HG02885 (cell line): Measurements from ENCODE around the gene F11.
"Not testable (repeated sequence)": the region's sequence is repeated elsewhere in the genome, so short reads cannot be mapped to it uniquely, and the experiment has no call there.

Source experiments
- ATAC-seq: cut with Tn5 transposase; IDR thresholded peaks from one replicate; pipeline ENCODE4 v1.9.1; 2021; ENCODE audit warnings: mild to moderate bottlenecking; ENCODE audit not compliant: unreplicated experiment, poor library complexity

Gene F11

DNA sequence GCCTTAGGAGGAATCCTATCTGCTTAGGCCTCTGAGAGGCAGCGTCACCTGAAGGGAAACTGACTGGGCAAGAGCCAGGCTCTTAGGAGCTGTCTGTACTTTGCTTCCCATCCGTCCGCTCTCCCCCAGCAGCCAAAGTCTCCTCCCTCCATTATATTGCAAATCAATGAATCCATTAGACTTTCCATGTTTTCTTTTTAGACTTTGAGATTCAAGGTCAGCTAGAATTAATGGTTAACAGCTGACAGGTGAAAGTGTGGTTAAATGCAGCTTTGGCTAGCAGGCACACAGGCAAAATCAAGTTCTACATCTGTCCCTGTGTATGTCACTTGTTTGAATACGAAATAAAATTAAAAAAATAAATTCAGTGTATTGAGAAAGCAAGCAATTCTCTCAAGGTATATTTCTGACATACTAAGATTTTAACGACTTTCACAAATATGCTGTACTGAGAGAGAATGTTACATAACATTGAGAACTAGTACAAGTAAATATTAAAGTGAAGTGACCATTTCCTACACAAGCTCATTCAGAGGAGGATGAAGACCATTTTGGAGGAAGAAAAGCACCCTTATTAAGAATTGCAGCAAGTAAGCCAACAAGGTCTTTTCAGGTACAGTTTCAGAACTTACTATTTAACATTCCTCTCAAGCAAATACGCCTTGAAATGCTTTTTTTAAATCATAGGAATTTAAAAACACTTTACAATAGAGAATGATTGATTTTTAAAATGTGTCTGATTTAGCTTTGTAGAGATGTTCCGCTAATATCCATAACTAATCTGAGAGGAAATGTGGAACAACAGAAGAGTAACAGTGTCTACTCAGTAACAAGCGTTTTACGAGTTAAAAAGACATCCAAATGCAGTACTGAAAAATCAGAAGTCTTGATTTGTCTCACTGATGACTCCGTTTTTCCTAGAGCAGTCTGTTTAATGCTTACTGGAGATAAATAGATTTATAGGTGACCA is at the start of gene F11:
Gene F11 (plus strand): TSS at position 507 of the 970 bp plus-strand sequence. CDS start 948 bp downstream, outside the sequence.
- no peak for ATAC-seq

DNA sequence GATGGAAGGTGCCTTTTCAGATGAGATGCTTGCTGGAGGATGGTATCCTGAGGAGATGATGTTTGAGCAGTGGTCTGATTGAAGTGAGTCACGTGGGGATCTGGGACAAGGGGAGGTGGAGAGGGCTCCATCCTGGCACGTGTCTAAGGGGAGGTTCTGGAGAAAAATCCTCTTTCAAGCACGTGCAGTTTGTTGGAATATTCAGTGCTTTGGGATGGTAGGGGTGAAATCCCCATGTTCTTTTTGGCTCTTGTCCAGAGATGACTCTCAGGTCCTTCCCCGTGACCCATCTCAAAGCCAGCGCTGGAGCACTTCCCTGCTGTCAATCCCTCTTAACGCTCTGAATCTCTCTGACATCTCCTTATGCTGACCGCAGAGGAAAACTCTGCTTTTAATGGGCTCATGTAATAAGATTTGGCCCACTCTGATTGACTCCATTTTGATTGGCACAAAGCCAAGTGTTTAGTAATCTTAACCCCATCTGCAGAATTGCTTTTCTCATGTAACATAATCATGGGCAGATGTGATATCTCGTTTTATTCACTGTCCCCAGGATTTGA is 49.4 kb upstream of the F11 start:
- no peak for ATAC-seq

DNA sequence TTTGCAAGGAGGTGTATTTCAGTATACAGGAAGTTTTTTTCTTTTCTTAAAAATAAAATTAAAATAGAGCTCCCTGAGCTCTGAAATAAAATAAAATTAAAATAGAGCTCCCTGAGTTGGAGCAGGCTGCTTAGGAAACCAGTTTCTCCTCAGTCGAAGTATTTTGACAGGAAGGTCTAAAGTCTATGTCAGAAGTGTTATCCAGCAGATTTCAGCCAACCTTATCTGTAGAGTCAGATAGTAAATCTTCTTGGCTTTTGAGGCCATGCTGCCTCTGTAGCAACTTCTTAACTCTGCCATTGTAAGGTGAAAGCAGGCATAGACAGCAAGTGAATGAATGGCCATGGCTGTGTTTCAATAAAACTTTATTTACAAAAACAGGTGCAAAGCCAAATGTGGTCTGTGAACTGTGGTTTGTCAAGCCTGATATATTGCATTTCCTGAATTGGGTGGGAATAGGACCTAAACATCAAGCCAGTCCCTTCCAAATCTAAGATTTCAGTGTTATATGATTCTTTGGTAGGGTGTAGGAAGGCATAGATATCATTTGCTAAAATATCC is 48.2 kb upstream of the F11 start:
- ATAC-seq: no peak

GRCh38 chr4:186221624-186222023 is 44.4 kb upstream of the F11 start:
- ATAC-seq: no peak

GRCh38 chr4:186225848-186226247 is 40.1 kb upstream of the F11 start:
- no peak for ATAC-seq

DNA sequence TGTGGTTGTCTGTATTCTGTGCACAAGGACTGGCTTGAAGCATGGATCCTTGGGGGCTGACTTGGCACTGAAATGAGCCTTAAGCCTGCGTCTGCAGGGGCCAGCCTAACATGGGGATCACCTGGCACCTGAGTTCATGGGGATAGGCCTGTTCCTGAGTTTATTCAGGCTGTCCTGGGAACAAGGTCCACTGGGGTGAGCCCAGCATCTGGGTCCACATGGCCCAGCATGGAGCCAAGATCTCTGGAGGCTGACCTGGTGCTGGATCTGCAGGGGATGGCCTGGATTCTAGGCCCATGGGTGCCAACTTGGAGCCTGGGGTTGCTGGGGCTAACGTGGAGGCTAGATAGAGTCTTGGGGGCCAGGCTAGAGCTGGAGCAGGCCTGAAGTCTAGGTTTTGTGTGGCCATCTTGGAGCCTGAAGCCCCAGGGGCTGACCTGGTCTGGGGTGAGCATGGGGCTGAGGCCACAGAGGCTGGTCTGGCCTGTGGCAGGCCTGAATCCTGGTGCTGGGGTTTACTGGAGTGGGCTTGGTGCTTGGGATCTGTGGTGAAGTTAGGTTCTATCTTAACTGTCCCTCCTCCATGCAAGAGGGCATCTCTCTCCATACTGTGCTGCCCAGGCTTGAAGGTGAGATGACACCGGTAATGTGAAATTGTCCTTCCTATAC is 39.3 kb upstream of the F11 start:
- ATAC-seq: no peak

- ATAC-seq: no peak
These were observed 38.8 kb upstream of the F11 start, which contains the start of gene KLKB1 for GRCh38 chr4:186227221-186227620. Gene KLKB1, plus strand, starts transcription at chr4:186227507. Its CDS starts 689 bp downstream, at chr4:186228196.

- ATAC-seq: no peak
These were observed 38.1 kb upstream of the F11 start for GRCh38 chr4:186227744-186228513.

DNA sequence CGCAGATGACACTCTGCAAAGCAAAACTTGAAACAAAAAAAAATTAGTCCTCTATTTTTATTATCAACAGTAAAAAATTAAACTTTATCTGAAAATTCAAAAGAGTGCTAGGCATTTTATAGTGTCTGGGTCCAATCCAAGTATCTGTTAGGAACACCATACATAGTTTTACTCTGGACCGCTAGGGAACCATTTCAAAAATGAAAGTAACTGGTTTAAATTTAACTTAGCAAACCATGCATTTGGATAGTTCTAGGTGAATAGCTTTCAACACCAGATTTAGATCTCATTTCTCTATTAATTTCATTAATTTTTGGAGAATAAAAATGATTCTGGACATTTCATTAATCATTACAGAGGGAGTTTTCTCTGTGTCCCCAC is 37.5 kb upstream of the F11 start:
- no peak for ATAC-seq

DNA sequence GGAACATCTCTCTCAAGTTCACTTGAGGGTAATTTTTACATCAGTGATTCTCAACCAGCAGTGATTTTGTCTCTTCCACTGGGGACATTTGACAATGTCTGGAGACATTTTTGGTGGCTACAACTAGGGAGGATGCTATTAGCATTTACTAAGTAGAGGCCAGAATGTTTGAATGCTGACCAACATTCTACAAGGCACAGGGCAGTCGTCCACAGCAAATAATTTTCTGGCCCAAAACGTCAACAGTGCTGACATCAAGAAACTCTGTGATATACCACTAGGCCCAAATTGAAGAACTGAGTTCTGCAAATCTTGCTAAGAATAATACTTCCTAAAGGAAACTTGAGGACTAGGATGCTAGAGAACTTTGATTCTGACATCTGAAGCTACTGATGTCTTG is 31.6 kb upstream of the F11 start:
- ATAC-seq: no peak

GRCh38 chr4:186236126-186236525 is 29.9 kb upstream of the F11 start:
- no peak for ATAC-seq

- ATAC-seq: no peak
These were observed 25.5 kb upstream of the F11 start for GRCh38 chr4:186240452-186240847.

DNA sequence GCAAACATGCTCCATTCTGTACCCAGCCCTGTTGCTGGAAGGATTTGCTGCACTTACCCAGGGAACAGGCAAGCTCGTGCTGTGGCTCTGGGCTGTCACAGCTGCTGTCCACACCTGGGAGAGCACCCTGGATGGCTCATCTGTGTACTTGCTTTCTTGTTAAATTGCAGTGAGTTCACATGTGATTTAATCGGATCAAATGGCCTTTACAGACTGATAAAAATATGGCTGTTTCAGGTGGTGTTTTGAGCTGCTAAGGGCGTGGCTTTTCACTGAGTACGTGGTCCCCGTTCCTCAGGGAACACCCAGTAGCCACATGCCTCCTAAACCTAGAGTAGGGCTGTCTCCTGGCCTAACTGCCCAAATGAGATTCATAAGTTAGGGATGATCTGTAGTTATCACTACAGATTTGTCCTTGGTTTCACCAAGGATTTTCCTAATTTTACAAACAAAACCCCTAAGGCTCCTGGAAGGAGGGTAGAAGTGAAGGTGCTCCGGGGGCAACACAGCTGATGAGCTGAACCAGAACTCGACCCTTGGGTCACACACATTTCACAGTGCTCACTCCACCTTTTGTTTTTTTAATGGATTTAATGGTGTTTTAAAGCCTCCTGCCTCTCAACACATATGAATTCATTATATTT is 25.0 kb upstream of the F11 start:
- ATAC-seq: no peak

DNA sequence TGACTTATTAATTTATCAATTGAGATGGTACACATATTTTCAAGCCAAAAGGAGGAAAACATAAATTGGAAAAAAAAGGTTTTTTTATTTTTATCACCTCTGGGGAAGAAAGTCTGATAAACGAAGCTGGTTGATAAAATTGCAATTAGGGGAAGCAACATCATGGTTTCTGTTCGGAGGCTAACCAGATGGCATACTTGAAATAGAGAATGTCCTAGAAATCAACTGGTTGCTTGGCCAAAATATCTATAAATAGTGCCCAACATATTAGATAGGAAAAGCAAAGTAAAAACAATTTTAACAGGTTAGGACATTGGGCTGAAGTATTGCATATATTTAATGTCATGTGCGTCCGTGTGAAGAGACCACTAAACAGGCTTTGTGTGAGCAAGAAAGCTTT is 24.4 kb upstream of the F11 start:
- ATAC-seq: no peak

GRCh38 chr4:186242031-186242430 is 24.0 kb upstream of the F11 start:
- not testable (repeated sequence) for ATAC-seq

GRCh38 chr4:186243331-186243730 is 22.7 kb upstream of the F11 start:
- no peak for ATAC-seq

DNA sequence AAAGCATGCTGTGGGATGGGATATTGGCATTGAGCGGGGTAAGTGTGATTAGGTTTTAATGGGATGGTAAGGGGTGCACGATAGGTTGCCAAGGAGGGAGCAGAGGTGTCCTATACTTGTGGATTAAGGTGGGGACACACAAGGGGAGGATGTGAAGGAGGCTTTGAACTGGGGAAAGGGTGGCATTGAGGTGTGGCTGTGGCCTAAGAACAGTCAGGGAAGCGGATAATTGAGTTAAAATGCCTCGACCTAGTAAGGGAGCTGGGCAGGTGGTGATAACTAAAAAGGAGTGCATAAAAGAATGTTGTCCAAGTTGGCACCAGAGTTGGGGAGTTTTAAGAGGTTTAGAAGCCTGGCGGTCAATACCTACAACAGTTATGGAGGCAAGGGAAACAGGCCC is 21.2 kb upstream of the F11 start:
- ATAC-seq: no peak

GRCh38 chr4:186247062-186247752 is 18.8 kb upstream of the F11 start:
- ATAC-seq: not testable (repeated sequence)

DNA sequence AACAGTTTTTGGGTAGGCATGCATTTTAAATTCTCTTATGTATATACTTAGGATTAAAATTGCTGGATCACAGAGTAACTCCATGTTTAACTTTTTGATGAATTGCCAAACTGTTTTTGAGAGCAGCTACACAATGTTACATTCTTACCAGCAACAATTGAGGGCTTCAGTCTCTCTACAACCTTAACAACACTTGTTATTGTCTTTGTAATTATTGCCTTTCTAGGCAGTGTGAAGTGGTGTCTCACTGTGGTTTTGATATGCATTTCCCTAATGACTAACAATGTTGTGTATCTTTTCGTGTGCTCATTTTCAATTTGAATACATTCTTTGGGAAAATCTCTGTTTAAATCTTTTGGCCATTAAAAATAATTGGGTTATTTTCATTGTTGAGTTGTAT is 17.3 kb upstream of the F11 start:
- ATAC-seq: no peak
